ENCODE data around the gene RP9. TPM values are rescaled to one million over a fixed set of nuclear protein-coding genes. Genes with fewer than 3 reads are reported as not detected.
"Not testable (repeated sequence)": the region's sequence is repeated elsewhere in the genome, so short reads cannot be mapped to it uniquely, and the experiment has no call there.

Gene RP9
- total RNA-seq, 1 donor from 2014 or later: 20.0 TPM

DNA sequence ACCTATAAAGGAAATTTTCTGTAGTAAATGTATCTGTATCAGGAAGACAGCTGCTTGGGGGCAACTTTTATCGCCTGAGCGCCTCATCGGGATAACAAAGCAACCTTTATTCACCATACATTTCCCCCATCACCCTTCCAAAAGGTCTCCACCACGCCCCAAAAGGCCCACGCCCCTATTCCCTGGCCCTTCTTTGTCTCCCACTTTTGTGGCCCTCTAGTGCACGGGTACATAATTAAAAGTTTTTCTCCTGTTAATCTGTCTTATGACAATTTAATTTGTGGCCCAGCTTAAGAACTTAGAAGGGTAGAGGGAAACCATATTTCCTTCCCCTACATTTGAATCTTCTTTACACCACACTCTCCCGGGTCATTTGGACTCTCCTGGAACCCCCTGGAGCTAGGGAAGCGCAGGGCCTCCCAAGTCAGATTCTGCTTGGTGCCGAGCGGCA, 625 bp downstream of the RP9 start:
- DNase-seq (ENCODE audit: missing footprints): no peak
- intact Hi-C loops (cut with DNase I): loop anchor here (2.0 to 10.0 kb wide), 4 partner anchors 46 to 344 kb away; partner anchors contain the start of gene NT5C3A
- ATAC-seq: no peak

DNA sequence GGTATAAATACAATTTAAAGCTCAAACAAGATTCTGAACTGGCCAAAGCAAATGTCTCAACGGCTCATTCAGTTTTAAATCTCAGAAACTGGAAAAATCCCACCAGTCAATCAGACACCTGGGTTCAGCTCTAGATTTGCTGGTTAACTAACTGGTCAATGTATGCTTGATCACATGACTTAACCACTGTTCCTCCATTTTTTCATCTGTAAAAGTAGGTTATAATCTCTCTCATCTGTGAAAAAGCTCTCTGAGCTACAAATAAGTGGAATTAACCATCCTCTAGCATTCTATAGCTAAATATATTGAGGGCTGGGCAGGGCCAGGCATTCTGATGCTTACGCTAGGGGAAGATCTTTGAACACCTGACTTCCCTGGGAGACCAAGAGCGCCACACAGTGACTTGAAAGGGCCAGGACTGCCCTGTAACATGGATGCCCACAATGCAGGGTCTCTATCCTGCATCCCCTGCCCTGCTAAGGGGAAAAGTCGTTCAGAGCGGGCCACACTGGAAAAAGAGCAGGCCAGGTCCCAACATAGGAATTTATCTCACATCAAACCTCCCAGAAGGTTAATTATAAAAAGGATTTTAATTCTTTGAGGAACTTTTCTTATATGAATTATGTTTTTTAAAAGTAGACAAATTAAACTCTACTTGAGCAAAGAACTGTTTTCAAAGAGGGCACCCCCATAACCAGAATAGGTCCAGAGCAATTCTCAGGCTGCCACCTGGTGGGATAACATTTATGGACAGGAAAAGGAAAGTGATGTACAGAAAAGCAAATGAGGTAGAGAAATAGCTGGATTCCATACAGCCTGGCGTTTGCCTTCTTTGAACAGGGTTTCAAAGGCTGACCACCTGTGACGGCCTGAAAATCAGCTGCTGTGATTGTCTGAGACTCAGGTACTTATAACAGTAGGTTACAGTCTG, 1.8 kb downstream of the RP9 start:
- intact Hi-C loops (cut with DNase I): loop anchor here (2.0 to 10.0 kb wide), 4 partner anchors 45 to 343 kb away; partner anchors contain the start of gene NT5C3A
- DNase-seq (ENCODE audit: missing footprints) (no peak), ATAC-seq (no peak)

DNA sequence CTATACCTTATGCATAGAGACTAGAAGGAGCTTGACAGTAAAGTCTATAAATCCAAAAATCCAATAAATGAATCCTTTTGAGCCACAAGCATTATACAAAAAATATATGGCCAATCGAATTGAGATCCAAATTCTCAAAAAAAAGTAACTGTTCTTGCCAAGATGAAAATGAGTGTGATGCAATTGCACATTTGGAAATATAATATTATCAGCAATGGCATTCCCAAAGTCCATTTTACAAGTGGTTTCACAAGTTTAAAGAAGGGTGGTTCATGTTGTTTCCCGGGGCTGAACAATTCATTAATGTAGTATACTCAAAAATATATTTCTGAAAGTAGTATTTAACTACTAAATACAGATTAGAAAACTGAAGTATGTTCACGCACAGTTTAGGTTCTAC, 7.3 kb downstream of the RP9 start:
- ATAC-seq (no peak), DNase-seq (ENCODE audit: missing footprints) (no peak)
- intact Hi-C loops (cut with DNase I): loop anchor here (10.0 kb wide), 1 partner anchor 337 kb away; no protein-coding TSS in a partner anchor

DNA sequence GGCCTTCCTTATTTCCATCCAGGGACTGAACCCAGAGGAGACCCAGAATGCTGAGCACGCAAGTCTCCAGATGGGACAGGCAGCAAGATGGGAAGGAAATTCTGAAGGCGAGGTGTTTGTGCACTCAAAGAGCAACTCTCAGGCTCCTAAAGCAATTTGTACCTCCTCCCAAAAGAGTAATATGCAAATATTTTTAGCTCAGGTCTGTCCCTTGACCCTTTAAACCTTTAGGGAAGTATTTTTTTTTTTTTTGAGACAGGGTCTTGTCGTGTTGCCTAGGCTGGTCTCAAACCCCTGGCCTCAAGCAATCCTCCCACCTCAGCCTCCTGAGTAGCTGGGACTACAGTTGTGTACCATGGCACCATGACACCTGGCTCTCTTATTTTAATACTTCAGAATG, 8.4 kb downstream of the RP9 start:
- intact Hi-C loops (cut with DNase I): loop anchor here (10.0 kb wide), 1 partner anchor 336 kb away; no protein-coding TSS in a partner anchor
- DNase-seq (ENCODE audit: missing footprints): no peak

DNA sequence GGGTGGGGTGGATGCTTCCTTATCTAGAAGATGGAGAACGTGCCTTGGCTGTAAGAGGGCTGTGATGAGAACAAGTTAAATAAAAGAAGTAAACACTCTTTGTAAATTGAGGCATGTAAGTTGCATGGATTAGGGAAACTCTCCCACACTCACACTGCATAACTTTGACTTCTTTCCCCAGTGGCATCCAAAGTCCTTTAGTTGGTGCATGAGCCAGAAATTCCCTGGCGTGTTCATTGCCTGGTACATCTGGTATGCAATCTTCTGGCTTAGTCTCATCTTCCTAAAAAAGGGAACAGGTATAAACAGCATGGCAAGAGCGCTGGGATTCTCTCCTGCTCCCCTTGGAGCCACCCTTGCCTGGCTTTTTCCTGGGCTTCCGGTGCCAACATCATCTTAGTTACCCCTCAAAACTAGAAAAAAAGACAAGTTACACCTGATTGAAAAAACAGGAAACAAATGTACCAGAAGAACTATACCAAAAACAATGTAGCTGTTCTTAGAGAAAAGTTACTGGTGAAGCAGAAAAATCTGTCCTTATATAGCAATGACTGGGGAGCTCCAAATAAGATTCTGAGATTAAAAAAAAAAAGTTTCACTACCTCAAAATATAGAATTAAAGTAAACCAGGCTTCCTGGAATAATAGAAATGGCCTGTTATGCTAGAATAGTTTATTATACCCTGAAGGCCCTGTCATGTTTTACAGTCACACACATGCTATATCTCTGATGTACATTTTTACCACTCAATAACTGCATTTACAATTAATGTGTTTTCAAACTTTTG, 9.9 kb downstream of the RP9 start:
- DNase-seq (ENCODE audit: missing footprints): no peak

More for the DNA sequence above, 8.4 kb downstream of the RP9 start:
- ATAC-seq: no peak

DNA sequence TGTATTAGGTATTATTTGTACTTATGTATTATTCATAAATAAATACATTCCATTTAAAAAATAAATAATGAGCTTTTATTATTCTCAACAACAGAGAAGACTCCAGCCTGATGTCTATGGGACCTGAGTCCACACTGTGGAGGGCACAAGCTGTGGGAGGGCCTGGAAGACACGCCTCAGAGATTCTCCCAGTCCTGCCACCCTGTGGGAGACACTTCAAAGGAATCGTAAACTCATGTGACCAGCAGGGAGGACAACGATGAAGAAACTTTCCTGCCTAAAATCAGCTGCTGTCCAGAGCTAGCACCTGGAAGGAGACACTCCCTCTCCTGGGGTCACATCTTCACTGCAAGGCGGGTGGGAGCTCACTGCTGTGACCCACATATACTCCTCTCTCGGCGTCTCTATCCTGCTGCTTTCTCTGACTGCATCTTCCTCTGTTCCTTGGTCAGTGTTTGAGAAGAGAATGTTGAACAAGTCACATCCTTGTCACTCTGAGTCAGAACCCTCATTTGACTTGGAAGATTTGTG, 14.4 kb downstream of the RP9 start:
- ATAC-seq; DNase-seq (ENCODE audit: missing footprints); intact Hi-C loops (cut with DNase I): not testable (repeated sequence)

More for the DNA sequence above, 9.9 kb downstream of the RP9 start:
- intact Hi-C loops (cut with DNase I): no loop called here
- peak; percentile 68 for ATAC-seq

DNA sequence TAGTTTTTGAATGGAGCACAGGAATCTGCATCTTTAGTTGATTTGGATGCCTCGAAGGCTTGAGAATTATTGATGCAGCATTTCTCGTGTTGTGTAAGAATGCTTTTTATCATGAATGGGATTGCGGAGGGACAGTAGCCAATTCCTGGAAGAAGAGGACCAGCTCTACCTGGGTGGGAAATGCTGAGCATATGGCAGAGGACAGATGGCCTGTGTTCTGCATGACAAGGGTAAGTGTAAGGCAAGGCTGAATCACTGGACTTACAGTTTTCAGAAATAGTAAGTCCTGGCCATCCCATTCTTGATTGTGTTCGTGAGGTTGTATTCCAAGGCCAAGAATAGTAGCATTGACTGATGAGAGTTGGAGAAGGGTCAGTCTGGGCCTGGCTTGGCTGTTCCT, 15.9 kb downstream of the RP9 start:
- ATAC-seq (no peak), DNase-seq (ENCODE audit: missing footprints) (no peak)
- intact Hi-C loops (cut with DNase I): no loop called here

DNA sequence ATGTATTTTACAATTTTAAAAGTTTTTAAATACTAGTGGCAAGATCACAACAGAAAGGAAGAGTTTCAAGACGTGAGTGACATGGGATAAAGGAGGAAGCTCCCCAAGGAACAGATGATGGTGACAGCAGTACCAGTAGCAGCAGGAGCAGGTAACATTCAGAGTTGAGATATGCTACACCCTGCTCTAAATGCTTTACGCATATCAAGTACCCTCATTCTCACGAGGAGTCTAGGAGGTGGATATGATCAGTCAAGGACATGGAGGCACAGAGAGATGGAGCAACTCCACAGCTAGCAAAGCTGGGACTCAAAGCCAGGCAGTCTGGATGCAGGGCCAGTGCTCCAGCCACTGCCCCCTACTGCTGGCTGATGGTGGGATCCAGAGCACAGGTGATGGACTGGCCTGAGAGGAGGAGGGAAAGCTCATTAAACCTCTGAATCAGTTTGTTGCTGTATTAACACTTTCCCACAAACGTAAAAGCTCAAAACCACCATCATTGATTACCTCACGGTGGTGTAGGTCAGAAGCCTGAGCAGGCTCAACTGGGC, 17.5 kb downstream of the RP9 start:
- intact Hi-C loops (cut with DNase I): no loop called here
- ATAC-seq (no peak), DNase-seq (ENCODE audit: missing footprints) (no peak)

DNA sequence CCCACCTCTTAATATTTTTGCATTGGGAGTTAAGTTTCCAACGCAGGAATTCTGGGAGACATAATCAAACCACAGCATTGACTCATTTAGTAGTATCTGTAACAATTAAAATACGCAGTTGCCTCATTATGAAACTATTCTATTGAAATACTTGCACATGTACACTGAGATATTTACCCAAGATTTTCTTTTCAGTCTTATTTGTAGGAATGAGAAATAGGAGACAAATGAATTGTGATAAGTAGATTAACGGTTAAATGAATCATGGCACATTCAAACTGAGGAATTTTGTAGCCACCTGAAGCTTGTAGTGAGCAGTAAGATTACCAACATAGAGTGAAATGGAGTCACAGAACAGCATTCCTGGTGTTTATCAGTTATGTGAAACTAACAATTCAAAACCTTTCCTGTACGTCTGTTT, 18.1 kb downstream of the RP9 start:
- no peak for ATAC-seq
- intact Hi-C loops (cut with DNase I): no loop called here
- no peak for DNase-seq (ENCODE audit: missing footprints)

DNA sequence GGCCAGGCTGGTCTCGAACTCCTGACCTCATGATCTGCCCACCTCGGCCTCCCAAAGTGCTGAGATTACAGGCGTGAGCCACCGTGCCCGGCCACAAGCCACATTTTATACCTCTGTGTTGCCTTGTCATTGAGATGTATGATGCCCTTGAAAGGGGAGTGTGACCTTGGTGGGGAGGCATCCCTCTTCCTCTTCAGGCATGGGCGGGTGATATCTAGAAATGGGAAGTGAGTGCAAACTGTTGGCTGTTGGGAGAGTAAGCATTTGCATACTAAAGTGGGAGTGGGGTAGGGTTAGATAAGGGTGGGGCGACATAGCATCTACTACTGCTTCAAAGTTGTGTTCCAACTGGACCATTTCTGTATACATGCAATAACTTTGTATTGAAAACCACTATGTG, 20.1 kb downstream of the RP9 start:
- intact Hi-C loops (cut with DNase I): no loop called here
- DNase-seq (ENCODE audit: missing footprints) (no peak), ATAC-seq (no peak)

DNA sequence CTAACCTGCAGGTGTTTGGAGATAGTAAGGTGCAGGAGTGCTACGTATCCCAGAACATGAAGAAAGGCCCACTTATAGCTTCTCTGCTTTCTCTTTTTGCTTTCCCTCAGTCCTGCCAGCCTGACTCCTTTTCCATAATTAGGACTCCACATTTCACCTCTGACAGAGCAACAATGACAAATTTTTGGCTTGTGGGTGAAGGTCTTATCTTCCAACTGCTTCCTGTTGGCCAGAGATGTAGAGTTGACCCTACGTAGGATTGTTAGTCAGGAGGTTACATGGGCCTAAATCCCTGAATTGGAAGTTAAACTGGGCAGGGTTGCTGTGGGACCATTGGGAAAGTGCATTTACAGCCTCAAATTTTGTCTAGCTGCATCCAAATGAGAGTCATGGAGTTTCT, 21.3 kb downstream of the RP9 start:
- ATAC-seq (no peak), DNase-seq (ENCODE audit: missing footprints) (no peak)
- intact Hi-C loops (cut with DNase I): no loop called here

DNA sequence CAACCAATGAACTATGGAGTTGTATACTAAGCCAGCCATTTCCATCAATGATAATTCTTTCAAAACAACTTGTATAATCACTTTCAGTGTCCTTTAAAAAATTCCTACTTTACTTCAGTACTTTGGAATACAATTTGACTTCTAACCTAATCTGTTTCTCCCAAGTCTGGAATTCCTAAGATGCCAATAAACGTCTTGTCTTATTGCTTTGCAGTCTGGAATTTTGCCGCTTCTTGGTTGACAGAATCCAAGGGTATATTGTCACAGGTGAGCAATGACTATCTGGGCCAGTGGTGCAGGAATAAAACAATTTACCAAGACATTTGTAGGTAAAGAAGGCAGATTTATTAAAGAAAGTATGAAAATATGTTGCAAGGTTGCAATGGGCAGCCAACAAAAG, 21.8 kb downstream of the RP9 start:
- DNase-seq (ENCODE audit: missing footprints) (no peak), ATAC-seq (no peak)
- intact Hi-C loops (cut with DNase I): no loop called here

DNA sequence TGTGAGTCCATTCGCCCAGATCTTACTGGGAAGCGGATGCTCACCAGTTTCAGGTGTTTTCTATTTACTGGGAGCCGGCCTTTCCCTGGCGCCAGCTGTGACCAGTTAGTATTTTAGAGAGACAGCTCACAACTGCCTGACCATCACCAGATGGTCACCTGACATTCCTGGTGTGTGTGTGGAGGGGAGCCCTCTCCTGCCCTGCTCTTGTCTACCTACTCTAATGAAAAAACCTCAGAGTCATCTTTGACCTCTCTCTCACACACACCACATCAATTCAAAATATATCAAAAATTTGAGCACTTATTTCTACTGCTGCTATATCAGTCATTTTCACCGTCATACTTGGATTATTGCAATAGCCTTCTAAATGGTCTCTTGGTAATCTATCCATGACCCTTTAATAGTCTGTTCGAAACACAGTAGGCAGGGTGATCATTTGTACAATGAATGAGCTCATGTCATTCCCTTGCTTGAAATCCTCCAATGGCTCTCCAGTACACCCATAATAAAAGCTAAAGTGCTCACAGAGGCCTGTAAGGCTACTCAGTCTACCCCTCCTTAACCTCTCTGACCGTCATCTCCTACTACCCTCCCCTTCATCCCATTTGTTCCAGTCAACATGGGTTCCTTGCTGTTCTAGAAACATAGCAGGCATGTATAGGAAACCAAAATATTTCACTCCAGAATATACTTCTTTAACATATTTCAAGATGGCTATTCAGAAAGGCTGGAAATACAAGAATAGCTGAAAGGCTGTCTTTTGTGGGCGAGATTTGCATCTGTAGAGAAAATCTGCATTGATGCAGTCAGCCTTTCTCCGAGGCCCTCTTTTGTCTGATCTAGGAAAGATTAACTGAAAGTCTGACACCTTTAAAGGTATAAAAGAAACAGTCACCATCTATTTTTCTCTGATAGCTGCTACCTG, 29.2 kb downstream of the RP9 start:
- intact Hi-C loops (cut with DNase I): no loop called here
- ATAC-seq (no peak), DNase-seq (ENCODE audit: missing footprints) (no peak)

DNA sequence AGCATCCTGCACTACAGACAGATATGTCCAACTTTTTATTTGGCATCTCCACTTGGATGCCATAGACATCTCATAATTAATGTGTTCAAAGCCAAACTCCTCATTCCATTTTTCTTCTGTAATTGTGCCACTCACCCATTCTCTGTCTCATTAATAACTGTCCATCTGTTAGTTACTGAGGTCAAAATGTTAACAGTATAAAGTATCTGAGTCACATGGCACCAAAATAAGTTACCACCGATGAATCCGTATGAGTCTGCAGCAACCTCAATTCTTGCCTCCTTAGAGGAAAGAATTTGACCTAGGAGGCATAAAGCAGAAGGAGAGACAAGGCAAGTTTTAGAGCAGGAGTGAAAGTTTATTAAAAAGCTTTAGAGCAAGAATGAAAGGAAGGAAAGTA, 30.1 kb downstream of the RP9 start:
- DNase-seq (ENCODE audit: missing footprints): no peak
- intact Hi-C loops (cut with DNase I): no loop called here
- ATAC-seq: no peak

DNA sequence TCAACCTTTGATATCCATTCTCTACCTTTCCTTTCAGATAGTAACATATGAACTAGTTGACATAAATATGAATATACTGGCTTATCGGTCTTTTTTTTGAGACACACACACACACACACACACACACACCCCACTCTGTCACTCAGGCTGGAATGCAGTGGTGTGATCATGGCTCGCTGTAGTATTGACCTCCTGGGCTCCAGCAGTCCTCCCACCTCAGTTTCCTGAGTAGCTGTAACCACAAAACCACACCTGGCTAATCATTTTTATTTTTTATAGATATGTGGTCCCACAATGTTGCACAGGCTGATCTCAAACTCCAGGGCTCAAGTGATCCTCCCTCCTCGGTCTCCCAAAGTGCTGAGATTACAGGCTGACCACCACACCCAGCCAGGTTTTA, 32.5 kb downstream of the RP9 start:
- intact Hi-C loops (cut with DNase I): no loop called here
- no peak for ATAC-seq
- no peak for DNase-seq (ENCODE audit: missing footprints)

DNA sequence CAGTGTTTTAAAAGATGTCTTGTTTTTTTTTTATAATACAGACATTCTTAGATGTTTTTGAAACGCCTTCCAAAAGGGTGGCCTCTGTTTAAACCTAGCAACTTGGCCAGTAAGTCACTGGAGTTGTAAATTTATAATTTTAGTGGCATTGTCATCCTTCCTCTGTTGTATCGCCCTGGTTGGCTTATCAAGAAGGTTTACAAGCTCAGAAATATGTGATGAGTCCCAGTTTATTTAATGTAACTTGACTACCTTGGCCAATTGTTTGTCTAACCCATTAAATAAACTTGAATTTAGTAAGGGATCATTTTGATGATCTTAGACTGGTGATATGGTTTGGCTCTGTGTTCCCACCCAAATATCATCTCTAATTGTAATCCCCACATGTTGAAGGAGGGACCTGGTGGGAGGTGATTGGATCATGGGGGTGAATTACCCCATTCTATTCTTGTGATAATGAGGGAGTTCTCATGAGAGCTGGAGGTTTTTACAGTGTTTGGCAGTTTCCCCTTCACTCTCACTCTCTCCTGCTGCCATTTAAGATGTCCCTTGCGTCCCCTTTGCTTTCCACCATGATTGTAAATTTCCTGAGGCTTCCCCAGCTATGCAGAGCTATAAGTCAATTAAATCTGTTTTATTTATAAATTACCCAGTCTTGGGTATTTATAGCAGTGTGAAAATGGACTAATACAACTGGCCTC, 33.2 kb downstream of the RP9 start:
- intact Hi-C loops (cut with DNase I): no loop called here
- ATAC-seq: no peak

DNA sequence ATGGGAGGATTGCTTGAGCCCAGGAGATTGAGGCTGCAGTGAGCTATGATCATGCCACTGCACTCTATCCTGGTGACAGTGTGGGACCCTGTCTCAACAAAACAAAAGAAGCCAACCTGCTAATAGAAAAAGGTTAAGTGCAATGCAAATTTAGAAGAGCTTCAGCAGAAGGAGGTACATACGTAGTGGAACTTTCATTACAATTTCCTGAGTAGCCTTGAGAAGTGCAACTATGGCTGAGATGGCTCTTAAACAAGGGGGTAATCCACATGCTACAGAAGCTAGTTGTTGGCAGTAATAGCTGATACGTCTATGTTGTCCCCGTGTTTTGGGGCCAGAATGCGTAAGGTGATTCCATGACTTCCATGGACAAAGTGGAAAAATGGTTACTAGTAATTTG, 36.0 kb downstream of the RP9 start:
- no peak for DNase-seq (ENCODE audit: missing footprints)
- ATAC-seq: no peak

More for the DNA sequence above, 33.2 kb downstream of the RP9 start:
- no peak for DNase-seq (ENCODE audit: missing footprints)

More for the DNA sequence above, 36.0 kb downstream of the RP9 start:
- intact Hi-C loops (cut with DNase I): no loop called here

All from Right ventricle myocardium inferior (tissue), 1 donor.